Measurements from ENCODE around the gene ENHO. TPM values are rescaled to one million over a fixed set of nuclear protein-coding genes. Genes with fewer than 3 reads are reported as not detected.

Gene ENHO
- total and polyA plus RNA-seq, 2 donors from 2014 or later, result 0.22 to 2.7 TPM

GRCh38 chr9:34502471-34502870 lies 20.3 kb downstream of the ENHO start:
- no peaks in the 10 kb centered on the region for H3K36me3 ChIP-seq (ENCODE audit: control insufficient read depth in 2 of 3, insufficient read depth in 3 of 3, low read length in 3 of 3)
- H3K9me3 ChIP-seq (ENCODE audit: control insufficient read depth in 2 of 3, insufficient read depth in 1 of 3, low read length in 3 of 3), result no peaks in the 10 kb centered on the region
- H3K4me3 ChIP-seq (ENCODE audit: low read length in 3 of 3), result no peak overlapping the region
- DNase-seq (no peak), FAIRE-seq (no peak)
- no peak overlapping the region for H3K27ac ChIP-seq (ENCODE audit: low read depth in 2 of 2, low read length in 2 of 2)
- intact Hi-C loops (cut with DNase I), result no loop called here
- no peak overlapping the region for H3K9ac ChIP-seq (ENCODE audit: low read length in 3 of 3)
- H3K27me3 ChIP-seq (ENCODE audit: control insufficient read depth, insufficient read depth, low read length), result no peaks in the 10 kb centered on the region
- no peak for TF ChIP-seq CTCF (IDR thresholded peaks at IDR 0.05; ENCODE audit: borderline replicate concordance, extremely low read depth, insufficient read depth)
- no peaks in the 10 kb centered on the region for H3K4me1 ChIP-seq (ENCODE audit: control insufficient read depth in 2 of 3, insufficient read depth in 2 of 3, low read depth in 1 of 3, low read length in 3 of 3)

DNA sequence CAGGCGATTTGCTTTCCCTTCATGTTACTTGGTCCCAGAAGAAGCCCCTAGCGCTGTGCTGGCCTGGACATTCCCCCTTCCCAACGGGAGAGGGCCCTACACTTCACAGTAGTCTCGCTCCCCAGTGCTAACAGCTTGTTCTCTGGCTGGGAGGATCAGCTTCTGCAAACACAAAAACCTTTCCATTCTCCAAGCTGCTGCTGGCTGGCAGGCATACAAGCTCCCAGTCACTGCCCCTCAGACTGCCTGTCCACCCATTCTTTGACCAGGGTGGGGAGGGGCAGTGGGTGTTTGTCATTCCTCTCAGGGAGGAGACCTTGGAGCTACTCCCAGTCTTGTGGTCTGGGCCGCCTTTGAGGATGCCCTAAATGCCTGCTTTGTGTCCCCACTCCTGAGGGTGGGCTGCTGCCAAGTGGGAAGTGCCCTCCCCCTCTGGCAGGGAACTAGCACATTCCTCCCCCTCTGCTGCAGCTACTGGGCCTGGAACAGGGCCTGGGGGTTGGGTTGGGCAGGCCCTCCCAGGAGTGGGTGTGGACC lies 20.8 kb downstream of the ENHO start:
- H3K27ac ChIP-seq (ENCODE audit: low read depth in 2 of 2, low read length in 2 of 2), result no peak overlapping the region
- no peak overlapping the region for H3K9ac ChIP-seq (ENCODE audit: low read length in 3 of 3)
- DNase-seq, result peak in 3 of 5 donors; percentile 42 to 67 (median 43)
- intact Hi-C loops (cut with DNase I), result no loop called here
- H3K27me3 ChIP-seq (ENCODE audit: control insufficient read depth, insufficient read depth, low read length), result no peaks in the 10 kb centered on the region
- no peaks in the 10 kb centered on the region for H3K4me1 ChIP-seq (ENCODE audit: control insufficient read depth in 2 of 3, insufficient read depth in 2 of 3, low read depth in 1 of 3, low read length in 3 of 3)
- no peaks in the 10 kb centered on the region for H3K36me3 ChIP-seq (ENCODE audit: control insufficient read depth in 2 of 3, insufficient read depth in 3 of 3, low read length in 3 of 3)
- FAIRE-seq, result no peak
- TF ChIP-seq CTCF (IDR thresholded peaks at IDR 0.05; ENCODE audit: borderline replicate concordance, extremely low read depth, insufficient read depth), result no peak
- H3K9me3 ChIP-seq (ENCODE audit: control insufficient read depth in 2 of 3, insufficient read depth in 1 of 3, low read length in 3 of 3), result no peaks in the 10 kb centered on the region
- H3K4me3 ChIP-seq (ENCODE audit: low read length in 3 of 3), result no peak overlapping the region

DNA sequence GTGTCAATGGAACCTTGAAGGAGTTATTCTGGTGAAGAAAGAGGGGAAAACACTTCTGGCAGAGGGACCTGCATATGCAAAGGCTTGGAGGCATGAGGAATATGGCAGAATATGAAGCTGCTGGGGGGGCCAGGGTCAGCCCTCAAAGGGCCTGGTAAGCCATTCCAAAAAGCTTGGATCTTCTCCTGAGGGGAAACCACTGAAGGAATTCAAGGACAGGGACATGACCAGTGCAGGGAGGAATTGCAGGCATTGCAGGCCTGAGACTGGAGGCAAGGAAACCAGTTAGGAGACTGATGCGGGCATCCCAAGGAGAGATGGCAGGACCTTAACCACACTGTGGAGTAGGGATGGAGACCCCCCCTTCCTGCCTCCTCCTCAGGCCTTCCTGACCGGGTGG lies 21.4 kb downstream of the ENHO start:
- no peak for DNase-seq
- Histone ChIP-seq H3K4me3 (ENCODE audit: low read length in 3 of 3) (no peak overlapping the region), H3K27me3 (ENCODE audit: control insufficient read depth, insufficient read depth, low read length) (no peaks in the 10 kb centered on the region), H3K27ac (ENCODE audit: low read depth in 2 of 2, low read length in 2 of 2) (no peak overlapping the region), H3K4me1 (ENCODE audit: control insufficient read depth in 2 of 3, insufficient read depth in 2 of 3, low read depth in 1 of 3, low read length in 3 of 3) (no peaks in the 10 kb centered on the region), H3K36me3 (ENCODE audit: control insufficient read depth in 2 of 3, insufficient read depth in 3 of 3, low read length in 3 of 3) (no peaks in the 10 kb centered on the region), H3K9ac (ENCODE audit: low read length in 3 of 3) (no peak overlapping the region), H3K9me3 (ENCODE audit: control insufficient read depth in 2 of 3, insufficient read depth in 1 of 3, low read length in 3 of 3) (no peaks in the 10 kb centered on the region)
- intact Hi-C loops (cut with DNase I), result no loop called here
- FAIRE-seq, result no peak
- no peak for TF ChIP-seq CTCF (IDR thresholded peaks at IDR 0.05; ENCODE audit: borderline replicate concordance, extremely low read depth, insufficient read depth)
